Middle frontal gyrus (tissue), 1 donor: ENCODE data around the gene SULT1B1.

Experiments
- DNase-seq: peaks from one replicate; pipeline ENCODE4 v3.0.0-alpha.2; 2015; ENCODE audit warnings: low spot score; ENCODE audit errors: extremely low spot score

SULT1B1 gene

GRCh38 chr4:69701696-69702095 lies 58.7 kb downstream of the SULT1B1 start:
- no peak for DNase-seq

- DNase-seq, result no peak
These were observed 62.7 kb downstream of the SULT1B1 start for GRCh38 chr4:69697536-69698242.

- DNase-seq, result no peak
These were observed 70.8 kb downstream of the SULT1B1 start for GRCh38 chr4:69689599-69689998.

GRCh38 chr4:69684804-69685203 lies 75.6 kb downstream of the SULT1B1 start:
- no peak for DNase-seq
